LNCaP clone FGC (cell line): ENCODE measurements around the gene RFX2.
"Not testable (repeated sequence)": the region's sequence is repeated elsewhere in the genome, so short reads cannot be mapped to it uniquely, and the experiment has no call there.

Experiments
- DNase-seq: peaks from one replicate; pipeline ENCODE4 v3.0.0-alpha.2; 2011; ENCODE audit warnings: low read depth
- H3K4me3 ChIP-seq: 2 replicates; pipeline ENCODE4 v1.5.1; 2011; ENCODE audit warnings: mild to moderate bottlenecking, low read depth, low read length, control low read depth
- CTCF ChIP-seq: IDR thresholded peaks from 2 replicates; pipeline ENCODE4 v1.5.1; 2012; ENCODE audit warnings: mild to moderate bottlenecking; ENCODE audit not compliant: control insufficient read depth, insufficient read depth; ENCODE audit errors: extremely low read depth

The RFX2 gene

GRCh38 chr19:6012426-6013170, 97.7 kb downstream of the RFX2 start:
- no peak overlapping the region for H3K4me3 ChIP-seq
- no peak for TF ChIP-seq CTCF
- no peak for DNase-seq

- H3K4me3 ChIP-seq: no peak overlapping the region
- no peak for DNase-seq
- no peak for TF ChIP-seq CTCF
These were observed 98.5 kb downstream of the RFX2 start for GRCh38 chr19:6011794-6012193.

GRCh38 chr19:6011206-6011605, 99.1 kb downstream of the RFX2 start:
- H3K4me3 ChIP-seq: no peak overlapping the region
- no peak for DNase-seq
- TF ChIP-seq CTCF: no peak

GRCh38 chr19:6010107-6010506, 100.2 kb downstream of the RFX2 start:
- no peak for DNase-seq
- no peak overlapping the region for H3K4me3 ChIP-seq
- no peak for TF ChIP-seq CTCF

- no peak for DNase-seq
- TF ChIP-seq CTCF: no peak
- H3K4me3 ChIP-seq: no peak overlapping the region
These were observed 102.4 kb downstream of the RFX2 start for GRCh38 chr19:6007866-6008265.

GRCh38 chr19:6006896-6007295, 103.4 kb downstream of the RFX2 start:
- no peak overlapping the region for H3K4me3 ChIP-seq
- DNase-seq: no peak
- TF ChIP-seq CTCF: no peak

- not testable (repeated sequence) for H3K4me3 ChIP-seq, DNase-seq
These were observed 104.2 kb downstream of the RFX2 start for GRCh38 chr19:6006070-6006446.
